ENCODE data around the gene TMEM178A.

DNA sequence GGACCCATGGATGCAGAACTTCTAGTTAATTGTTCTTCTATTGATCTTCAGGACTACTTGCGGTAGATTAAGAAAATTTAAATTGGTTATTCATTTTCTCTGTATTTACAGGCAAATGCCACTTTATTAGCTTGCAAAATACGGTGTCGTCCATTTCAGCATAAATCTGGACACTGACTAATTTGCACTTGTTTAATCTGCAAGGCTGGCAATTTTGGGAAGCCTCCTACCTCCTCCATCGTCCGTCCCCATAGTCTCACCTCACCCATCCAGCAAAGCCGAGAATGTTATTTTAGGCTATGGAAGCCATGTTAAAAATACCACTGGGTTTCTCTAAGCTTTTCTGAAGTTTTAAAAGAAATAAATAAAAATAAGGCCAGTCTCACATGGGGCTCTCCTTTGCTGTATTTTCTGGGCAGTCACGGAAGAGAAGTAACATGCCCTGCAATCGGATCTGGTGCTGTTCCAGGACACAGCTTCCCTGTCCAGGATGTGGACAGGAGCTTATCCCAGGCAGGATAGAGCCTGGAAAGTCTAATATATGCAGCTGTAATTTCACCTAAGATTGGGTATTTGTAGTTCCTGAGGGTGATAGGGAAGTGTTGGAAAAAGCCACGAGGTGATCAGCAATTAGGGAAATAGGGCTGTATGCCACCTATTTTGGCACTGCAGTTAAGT is 17.4 kb downstream of the TMEM178A start:
- TF ChIP-seq, protein P1, sequence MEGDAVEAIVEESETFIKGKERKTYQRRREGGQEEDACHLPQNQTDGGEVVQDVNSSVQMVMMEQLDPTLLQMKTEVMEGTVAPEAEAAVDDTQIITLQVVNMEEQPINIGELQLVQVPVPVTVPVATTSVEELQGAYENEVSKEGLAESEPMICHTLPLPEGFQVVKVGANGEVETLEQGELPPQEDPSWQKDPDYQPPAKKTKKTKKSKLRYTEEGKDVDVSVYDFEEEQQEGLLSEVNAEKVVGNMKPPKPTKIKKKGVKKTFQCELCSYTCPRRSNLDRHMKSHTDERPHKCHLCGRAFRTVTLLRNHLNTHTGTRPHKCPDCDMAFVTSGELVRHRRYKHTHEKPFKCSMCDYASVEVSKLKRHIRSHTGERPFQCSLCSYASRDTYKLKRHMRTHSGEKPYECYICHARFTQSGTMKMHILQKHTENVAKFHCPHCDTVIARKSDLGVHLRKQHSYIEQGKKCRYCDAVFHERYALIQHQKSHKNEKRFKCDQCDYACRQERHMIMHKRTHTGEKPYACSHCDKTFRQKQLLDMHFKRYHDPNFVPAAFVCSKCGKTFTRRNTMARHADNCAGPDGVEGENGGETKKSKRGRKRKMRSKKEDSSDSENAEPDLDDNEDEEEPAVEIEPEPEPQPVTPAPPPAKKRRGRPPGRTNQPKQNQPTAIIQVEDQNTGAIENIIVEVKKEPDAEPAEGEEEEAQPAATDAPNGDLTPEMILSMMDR (IDR thresholded peaks at IDR 0.05): no peak
- TF ChIP-seq POLR2A (IDR thresholded peaks at IDR 0.05): no peak
